HG03457 (cell line): ENCODE measurements around the gene CACNB1.

ENCODE experiments used
- ATAC-seq: cut with Tn5 transposase; IDR thresholded peaks from one replicate; pipeline ENCODE4 v1.9.1; 2021; ENCODE audit warnings: moderate number of reproducible peaks; ENCODE audit not compliant: unreplicated experiment

Gene CACNB1

DNA sequence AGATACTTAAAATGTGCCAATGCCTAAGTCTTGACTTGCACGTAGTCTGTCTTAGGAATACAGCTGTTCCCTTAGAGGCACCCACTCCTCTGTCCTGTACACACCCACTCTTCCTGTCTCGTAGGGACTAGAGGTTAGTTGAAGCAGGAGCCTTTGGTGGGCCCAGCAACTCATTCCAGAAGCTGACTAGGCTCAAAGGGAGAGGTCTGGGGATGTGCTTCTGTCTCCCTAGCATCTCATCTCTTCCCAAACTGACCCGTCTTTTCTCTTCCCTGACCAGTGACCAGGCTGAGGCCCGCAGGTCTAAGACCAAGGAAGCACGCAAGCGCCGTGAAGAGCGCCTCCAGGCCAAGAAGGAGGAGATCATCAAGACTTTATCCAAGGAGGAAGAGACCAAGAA, 6.8 kb upstream of the CACNB1 start:
- ATAC-seq, result no peak

DNA sequence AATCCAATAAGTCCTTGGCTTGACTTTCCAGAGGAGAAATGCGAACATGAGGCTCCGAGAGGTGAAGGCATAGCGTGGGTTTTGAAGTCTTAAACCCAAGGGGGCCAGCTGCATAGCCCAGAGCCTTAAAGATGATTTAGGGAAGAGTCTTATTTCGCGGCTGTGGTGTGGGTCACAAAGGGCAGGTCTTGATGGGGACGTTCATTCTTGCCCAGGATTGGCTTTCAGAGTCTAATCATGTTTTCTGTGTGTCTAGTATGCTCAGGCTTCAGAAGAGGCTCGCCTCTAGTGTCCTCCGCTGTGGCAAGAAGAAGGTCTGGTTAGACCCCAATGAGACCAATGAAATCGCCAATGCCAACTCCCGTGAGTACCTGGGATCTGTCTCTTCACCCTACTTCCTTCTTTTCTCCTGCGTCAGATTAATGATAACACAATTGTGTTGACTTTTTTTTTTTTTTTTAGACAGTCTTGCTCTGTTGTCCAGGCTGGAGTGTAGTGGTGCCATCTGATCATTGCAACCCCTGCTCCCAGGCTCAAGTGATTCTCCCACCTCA, 3.6 kb upstream of the CACNB1 start:
- no peak for ATAC-seq

DNA sequence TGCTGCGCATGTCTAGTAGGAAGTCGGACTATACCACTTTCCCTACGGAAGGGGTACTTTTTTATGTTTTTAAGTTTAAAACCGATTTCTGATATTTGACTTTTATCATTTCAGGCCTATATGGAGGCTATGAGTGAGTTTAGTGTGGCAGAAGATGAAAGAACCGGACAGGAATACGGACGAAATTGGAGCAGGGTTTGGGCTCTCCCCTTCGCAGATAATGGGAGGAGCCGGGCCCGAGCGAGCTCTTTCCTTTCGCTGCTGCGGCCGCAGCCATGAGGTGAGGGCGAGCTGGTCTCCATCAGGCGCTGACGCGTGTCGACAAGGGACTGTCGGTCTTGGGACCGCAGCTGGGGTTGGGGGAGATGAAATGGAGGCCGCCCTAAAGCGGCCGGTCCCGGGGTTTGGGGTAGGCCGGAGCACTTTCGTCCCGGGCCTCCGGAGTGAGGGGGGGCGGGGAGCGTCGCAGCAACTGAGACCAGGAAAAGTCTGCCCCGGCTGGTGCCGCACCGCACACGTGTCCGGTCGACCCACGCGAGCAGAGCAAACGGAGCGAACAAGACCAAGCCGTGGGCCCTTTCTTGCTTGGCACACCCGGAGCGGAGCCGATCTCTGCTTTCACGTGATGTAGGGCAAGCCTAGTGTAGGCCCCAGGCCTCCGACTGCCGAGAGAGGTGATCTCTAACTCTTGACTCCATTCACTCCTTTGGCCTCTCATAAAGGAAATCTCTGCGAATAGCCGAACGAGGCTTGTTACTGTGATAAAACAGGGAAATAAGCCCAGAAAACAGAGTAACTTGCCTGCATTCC, 2.8 kb upstream of the CACNB1 start, which contains the start of gene RPL19:
Gene RPL19, plus strand, starts transcription at position 214 of the 810 bp plus-strand sequence. Its CDS starts 62 bp downstream, at position 276.
- ATAC-seq, result peak; percentile 50

DNA sequence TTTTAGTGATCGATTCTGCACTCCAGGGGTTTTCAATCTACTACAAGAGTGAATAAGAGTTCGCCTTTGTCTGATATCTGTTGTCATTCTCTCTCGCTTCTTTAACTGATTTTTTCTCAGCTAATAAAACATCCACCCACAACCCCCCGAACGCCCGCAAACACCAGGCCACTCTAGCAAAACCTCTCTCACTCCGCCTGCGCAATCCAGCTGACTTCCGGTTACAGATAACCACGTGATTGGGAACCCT, 2.3 kb upstream of the CACNB1 start:
- peak; percentile 27 for ATAC-seq

DNA sequence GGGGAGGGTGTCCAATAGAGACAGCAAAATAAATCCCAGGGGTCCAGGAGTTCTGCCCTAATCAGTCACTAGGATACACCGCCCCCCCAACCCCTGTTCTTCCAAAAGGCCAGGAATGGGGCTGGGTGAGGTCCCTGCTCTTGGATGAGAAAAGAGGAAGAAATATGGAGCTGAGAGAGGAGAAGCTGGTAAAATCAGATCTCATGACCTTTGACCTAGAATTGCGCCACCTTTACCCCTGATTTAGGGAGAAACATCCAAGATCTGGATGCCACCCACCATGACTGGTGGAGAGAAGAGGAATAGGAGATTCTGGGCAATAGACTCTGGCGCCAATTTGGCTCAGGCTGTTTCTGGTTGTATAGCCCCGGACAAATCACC, 707 bp upstream of the CACNB1 start:
- no peak for ATAC-seq

DNA sequence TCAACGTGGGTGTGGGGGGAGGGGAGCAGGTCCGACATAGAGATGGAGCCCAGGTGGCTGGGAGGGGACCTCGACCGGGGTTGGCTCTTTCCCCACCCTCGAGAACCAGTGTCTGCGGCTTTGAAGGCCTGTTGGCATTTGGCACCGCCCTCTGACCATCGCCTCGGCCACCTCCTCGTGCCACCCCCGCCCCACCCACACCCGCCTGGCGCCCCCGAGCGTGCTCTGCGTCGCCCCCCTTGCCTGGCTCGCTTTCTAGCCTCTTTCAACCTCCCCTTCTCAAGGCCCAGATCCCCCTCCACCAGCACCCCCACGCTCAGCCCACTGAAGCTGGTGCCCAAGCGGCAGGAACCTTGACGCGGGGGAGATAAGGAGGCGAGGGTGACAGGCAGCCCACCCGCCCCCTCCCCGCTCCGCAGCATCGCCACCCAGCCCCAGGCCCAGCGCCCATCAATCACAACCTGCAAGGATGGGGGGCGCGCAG, 619 bp downstream of the CACNB1 start:
- ATAC-seq, result no peak

DNA sequence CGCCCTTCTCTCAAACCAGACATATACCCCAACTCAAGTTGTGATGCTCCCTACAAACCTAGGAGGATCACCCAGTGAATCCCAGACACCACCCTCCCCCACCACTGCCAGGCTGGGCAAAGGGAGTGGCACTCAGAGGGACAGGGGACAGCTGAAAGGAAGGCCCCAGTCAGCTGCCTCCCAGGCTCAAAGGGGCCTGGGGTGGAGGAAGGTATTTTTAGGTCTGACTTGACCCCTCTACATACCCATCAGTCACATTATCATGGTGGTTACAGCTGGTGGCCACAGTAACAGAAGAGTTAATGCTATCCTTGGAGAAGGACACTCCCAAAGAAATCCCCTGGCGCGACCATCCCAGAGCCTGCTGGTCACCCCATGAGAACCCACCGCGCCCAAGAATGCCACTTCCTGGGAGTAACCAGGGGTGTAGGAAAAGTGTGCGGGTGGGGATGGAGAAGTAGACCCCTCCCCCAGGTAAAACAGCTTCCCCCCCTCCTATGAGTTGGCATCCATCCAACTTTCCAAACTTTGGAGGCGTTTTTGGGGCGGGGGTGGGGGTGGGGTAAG, 1.1 kb downstream of the CACNB1 start:
- no peak for ATAC-seq

DNA sequence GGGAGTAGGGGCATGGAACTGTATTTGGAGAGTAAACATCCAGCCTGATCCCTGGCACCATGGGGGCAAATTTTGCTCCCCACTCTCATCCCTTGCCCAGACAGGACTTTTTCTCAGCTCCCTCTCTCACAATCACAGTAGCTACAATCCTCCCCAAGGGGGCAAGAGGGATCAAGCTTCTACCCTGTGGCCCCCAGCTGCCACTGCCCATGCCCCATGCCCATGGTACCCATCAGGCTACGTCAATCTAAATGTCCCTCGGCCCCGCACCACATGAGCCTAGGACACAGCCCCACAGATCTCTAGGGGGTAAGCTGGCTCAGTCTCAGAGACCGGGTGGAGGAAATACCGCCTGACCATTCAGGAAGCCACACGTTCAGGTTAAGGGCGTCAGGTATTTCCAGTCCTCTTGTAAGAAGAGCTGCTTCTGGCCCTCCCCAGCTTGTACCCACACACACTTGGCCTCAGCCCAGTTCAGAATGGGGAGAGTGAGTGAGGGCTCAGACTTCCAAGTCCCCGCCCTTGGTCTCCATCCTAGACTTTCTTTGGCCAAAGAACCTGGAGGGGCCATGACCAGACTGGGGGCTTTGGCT, 1.8 kb downstream of the CACNB1 start:
- no peak for ATAC-seq

DNA sequence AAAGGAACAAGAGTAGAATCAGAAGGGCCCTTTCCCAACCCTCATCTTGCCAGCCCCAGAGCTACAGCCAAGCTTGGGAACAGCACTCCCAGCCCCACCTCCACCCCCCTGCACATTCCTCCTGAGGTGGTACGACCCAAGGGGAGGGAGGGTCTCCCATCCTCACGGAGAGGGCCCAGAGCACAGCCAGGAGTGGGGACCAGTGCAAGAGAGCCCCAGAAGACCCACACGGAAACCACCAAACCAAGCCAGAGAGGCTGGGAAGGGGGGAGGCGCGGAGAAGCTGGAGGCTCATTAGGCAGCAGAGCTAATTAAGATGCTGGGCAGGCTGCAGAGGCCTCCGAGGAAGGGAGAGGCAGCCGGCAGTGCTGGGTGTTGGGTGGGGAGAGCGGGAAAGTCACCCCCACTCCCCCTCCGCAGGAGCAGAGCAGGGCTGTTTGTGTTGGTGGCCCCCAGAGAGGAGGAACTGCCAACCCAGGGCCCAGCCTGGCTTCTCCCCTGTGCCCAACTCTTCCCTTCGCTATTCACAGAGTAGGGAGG, 2.4 kb downstream of the CACNB1 start:
- no peak for ATAC-seq

DNA sequence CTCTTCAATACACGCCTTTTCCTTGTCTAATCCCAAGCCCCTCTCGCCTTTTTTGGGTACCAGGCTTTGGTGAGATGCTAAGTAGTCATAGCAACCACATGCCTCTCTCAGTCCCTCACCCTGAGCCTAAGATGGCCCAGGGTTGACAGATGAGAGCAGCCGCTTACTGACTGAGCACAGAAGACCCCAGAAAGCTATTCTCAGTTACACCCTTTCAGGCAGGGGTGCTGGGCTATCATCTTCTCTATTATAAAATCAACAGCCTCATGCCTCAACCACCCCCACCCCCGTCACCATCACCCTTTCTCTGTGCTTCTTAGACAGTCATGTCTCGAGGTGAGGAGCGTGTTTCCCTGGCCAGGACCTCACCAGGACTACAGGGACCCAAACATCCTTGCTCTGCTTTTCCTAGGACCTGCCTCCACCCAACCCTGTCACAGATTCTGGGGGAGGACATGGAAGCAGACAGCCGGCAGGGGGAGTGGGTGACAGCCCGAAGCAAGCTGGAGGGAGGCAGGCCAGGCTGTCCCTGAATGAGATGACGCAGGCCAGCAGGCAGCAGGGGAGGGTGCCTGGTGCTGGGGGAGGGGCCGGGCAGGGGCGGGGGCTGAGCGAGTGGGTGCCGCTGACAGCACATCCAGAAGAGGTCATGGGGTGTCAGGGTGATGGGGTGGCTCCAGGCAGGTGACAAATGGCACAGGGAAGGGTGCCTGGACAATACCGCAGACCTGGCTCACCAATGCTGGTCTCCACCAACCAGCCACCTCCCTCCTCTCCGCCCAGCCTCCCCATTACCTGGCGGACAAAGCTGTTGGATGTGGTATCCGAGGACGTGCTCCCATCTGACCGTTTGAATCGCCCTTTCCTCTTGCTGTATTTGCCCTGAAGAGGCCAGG, 3.1 kb downstream of the CACNB1 start:
- no peak for ATAC-seq

DNA sequence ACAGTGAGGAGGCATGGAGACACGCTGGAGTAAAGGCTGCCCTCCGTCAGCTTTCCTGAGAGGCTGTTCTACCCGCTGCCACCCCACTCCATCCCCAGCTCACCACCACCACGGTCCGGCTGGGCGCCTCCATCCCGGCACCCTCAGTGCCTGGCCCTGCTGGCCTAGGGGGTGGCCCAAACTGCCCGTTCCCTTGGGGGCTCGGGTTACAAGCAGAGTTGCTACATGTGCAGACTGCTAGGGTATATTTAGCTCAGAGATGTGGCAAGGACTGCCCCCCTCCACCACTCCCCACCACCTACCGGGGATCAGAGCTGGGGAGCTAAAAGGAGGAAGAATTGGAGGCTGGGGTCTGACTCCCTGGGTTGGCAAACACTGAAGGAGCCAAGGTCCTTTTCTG, 4.1 kb downstream of the CACNB1 start:
- no peak for ATAC-seq

DNA sequence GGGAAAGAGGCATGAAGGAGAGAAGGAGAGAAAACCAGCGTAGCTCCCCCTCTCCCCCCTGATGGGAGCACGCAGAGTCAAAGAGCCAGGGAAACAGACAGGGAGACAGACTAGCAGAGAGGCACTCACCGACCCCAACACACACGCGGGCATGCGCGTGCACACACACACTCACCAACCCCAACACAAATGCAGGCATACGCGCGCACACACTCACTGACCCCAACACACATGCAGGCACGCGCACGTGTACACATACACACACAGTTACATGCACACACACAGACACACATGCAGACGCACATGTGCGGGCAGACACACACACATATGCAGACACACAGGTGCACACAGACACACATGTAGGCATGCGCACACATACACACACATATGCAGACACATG, 4.6 kb downstream of the CACNB1 start:
- no peak for ATAC-seq

DNA sequence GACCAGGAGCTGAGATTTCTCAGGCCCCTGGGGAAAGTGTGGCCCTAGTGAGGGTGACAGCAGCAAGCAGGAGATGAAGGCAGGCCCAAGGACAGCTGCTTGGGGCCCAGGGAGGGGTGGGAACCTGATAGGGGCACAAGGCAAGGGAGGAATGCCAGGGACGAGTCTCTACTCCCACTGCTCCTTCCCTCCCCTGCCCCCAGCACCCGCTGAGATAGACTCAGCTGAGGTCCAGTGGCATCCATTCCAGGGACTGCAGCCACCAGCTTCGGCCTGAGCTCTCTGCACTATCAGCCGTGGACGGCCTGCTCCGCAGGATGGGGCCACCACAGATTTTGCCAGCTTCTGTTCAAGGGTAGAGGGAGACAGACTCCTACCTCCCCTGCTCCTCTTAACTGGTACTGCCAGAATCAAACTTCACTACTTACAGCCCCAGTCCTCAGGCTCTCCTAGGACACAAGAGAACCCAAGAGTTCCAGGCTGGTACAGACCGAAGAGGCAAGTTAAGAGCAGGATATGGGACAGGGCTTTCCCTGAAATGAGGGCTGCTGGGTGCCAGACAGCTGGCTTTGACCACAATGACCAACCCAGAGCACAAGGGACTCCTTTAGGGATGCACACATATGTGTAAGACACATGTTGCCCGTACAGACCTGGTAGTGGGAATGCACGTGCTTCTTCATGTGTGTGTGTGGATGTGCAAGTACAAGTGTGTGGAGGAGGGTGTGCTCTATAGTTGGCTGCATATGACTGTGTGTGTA, 5.5 kb downstream of the CACNB1 start:
- no peak for ATAC-seq

DNA sequence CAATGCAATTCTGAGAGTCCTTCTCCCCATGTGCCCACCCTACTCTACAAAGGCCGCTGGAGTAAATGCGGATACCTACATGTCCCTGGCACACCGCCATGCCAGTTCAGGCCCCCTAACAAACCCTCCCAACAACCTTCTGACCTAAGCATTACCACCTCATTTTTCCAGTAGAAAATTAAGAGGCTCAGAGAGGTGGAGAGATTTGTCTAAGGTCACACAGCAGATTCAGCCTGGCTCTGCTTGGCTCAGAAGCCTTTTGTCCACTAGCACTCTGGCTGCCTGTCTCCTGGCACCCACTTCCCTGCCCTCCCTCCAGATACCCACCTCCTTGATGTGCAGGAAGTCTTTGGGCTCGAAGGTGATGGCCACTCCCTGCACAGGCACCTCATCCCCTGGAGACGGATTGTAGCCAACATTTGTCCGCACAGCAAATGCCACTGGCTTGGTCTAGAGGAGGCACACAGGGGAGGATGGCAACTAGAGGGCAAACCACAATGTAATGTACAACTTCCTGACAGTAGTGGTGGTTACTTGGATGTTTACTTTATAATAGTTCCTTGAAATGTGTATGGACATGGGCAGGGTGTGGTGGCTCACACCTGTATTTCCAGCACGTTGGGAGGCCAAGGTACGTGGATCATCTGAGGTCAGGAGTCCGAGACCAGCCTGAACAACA, 10.2 kb downstream of the CACNB1 start:
- ATAC-seq, result no peak

DNA sequence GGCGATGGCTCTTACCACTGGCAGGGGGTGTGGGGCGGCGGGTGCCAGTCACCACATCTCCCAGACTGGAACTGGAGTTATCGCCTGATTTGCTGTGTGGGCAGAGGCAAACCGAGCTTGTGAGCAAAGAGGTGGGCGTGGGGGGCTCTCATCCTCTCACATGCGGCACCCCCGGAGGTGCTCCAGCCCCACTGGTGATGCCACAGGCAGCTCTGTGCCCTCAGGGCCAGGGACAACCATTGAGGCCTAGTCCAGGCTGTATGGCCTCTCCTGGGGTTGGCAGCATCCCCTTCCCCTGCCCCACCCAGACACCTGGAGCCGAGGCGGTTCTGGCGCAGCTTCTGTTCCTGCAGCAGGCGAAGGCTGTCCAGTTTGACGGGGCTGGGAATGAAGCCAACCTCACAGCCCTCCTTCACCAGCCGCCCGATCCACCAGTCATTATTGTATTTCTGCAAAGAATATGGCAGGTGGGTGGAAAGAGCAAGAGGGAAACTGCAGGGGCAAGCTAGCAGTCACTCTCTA, 10.9 kb downstream of the CACNB1 start:
- no peak for ATAC-seq

DNA sequence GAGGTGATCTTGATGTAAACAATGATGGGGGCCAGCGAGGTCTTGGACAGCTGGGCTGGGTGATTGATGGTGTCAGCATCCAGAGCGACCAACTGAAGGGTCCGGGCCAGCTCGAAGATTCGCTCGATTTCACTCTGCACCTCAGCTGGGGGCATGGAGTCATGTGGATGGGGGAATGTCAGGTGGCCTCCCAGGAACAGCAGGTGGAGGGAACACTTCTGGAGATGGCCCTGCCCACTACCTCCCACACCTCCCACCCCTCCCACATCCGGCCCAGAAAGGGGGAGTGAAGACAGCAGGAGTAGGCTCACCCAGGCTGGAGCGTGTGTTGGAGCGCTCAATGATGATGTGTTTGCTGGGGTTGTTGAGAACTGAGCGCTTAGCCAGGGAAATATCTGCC, 13.7 kb downstream of the CACNB1 start:
- no peak for ATAC-seq

DNA sequence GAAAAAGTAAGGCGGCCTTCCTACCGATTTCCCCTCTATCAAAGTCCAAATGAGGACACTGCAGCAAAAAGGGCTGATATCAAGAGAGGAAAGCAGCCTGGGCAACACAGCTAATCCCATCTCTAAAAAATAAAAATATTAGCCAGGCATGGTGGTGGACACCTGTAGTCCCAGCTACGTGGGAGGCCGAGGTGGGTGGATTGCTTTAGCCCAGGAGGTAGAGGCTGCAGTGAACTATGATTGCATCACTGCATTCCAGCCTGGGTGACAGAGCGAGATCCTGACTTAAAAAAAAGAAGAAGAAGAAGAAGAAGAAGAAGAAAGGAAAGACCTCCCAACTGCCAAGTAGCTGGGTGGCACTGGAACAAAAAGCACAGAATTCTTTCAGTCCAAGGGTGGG, 14.4 kb downstream of the CACNB1 start:
- ATAC-seq, result no peak

DNA sequence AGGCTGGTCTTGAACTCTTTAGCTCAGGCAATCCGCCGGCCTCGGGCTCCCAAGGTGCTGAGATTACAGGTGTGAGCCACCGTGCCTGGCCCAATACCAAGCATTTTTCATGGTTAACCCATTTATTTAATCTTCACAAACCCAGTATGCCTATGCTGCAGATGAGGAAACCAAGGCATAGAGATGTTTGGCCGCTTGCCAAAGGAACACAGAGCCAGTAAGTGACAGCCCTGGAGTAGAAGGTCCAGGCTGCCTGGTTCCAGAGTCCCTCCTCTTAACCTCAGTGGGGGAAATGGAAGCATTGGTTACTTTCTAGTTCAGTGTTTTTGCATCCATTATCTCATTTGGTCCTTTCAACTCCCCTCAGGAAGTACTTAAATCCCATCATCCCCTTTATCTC, 16.2 kb downstream of the CACNB1 start:
- ATAC-seq, result no peak

DNA sequence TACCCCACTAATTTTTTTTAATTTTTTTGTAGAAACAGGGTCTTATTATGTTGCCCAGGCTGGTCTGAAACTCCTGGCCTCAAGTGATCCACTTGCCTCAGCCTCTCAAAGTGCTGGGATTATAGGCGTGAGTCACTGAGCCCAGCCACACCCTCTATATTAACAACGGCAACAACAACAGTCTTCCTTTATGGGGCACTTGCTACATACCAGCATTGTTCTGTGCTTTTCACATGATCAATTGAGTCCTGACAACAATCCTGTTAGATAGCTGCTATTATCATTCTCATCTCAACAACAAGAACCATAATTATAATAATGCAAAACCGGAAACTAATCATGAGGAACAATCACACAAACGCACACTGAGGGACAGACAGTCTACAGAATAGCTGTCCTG, 18.9 kb downstream of the CACNB1 start:
- ATAC-seq, result no peak
